Measurements from ENCODE around the gene SRSF1. TPM values are rescaled to one million over a fixed set of nuclear protein-coding genes. Genes with fewer than 3 reads are reported as not detected.
A peak's percentile ranks its signal among the peaks of the same experiment; 100 is the strongest.

SRSF1 gene
- polyA plus RNA-seq, 2 of the 4 experiments (the other 2 are of a cell fraction): 364 to 490 TPM

- TF ChIP-seq BCL3 (IDR thresholded peaks at IDR 0.05): peak; percentile 67; the same call in 2 of the 3 replicates
- TF ChIP-seq MAZ (IDR thresholded peaks at IDR 0.05; ENCODE audit: borderline replicate concordance, low read depth, low read length): peak; percentile 54; the same call in 1 of the 2 replicates
- no peak for TF ChIP-seq JUNB (IDR thresholded peaks at IDR 0.05)
- no peak for TF ChIP-seq RCOR1 (IDR thresholded peaks at IDR 0.05; ENCODE audit: low read depth, low read length)
- TF ChIP-seq MYC (IDR thresholded peaks at IDR 0.05; ENCODE audit: borderline replicate concordance, low read length): peak; percentile 95
- TF ChIP-seq FOSL2 (IDR thresholded peaks at IDR 0.05): no peak
- peak; percentile 31 for TF ChIP-seq FOSL2 (CRISPR knock-in tag; IDR thresholded peaks at IDR 0.05)
- peak; percentile 66 for TF ChIP-seq CHD2 (IDR thresholded peaks at IDR 0.05; ENCODE audit: low read length, partially characterized antibody)
- TF ChIP-seq PHF8 (IDR thresholded peaks at IDR 0.05; ENCODE audit: borderline replicate concordance, low read depth): peak; percentile 97
- TF ChIP-seq ELK1 (IDR thresholded peaks at IDR 0.05; ENCODE audit: low read depth, low read length): no peak
- TF ChIP-seq, protein P1, sequence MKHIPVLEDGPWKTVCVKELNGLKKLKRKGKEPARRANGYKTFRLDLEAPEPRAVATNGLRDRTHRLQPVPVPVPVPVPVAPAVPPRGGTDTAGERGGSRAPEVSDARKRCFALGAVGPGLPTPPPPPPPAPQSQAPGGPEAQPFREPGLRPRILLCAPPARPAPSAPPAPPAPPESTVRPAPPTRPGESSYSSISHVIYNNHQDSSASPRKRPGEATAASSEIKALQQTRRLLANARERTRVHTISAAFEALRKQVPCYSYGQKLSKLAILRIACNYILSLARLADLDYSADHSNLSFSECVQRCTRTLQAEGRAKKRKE (CRISPR knock-in tag; IDR thresholded peaks at IDR 0.05; ENCODE audit: low read depth): peak; percentile 54
- TF ChIP-seq ZSCAN20 (CRISPR knock-in tag; IDR thresholded peaks at IDR 0.05): no peak
- TF ChIP-seq HEYL (CRISPR knock-in tag; IDR thresholded peaks at IDR 0.05): no peak
- TF ChIP-seq RNF2 (IDR thresholded peaks at IDR 0.05; ENCODE audit: borderline replicate concordance, low read depth): no peak
- no peak for TF ChIP-seq USF2 (IDR thresholded peaks at IDR 0.05)
- TF ChIP-seq HDAC2 (IDR thresholded peaks at IDR 0.05): no peak
- TF ChIP-seq HOXA7 (CRISPR knock-in tag; IDR thresholded peaks at IDR 0.05): no peak
- no peak; the same call in 1 of the 2 replicates for TF ChIP-seq EHF (CRISPR knock-in tag; IDR thresholded peaks at IDR 0.05)
- no peak for TF ChIP-seq ESRRA (IDR thresholded peaks at IDR 0.05; ENCODE audit: borderline replicate concordance, low read length)
- TF ChIP-seq CHD4 (IDR thresholded peaks at IDR 0.05; ENCODE audit: borderline replicate concordance): no peak
- TF ChIP-seq ZNF302 (CRISPR knock-in tag; IDR thresholded peaks at IDR 0.05): no peak
- TF ChIP-seq RFX5 (IDR thresholded peaks at IDR 0.05): no peak
- no peak for TF ChIP-seq ZFP36 (IDR thresholded peaks at IDR 0.05; ENCODE audit: borderline replicate concordance, partially characterized antibody)
- TF ChIP-seq RARB (CRISPR knock-in tag; IDR thresholded peaks at IDR 0.05): 0 out of 2 replicates have a peak, but pooled peaks have one; percentile 10
- TF ChIP-seq EP300 (IDR thresholded peaks at IDR 0.05): no peak
- TF ChIP-seq BHLHE40 (IDR thresholded peaks at IDR 0.05; ENCODE audit: low read depth, low read length): 0 out of 2 replicates have a peak, but pooled peaks have one; percentile 27
- no peak for TF ChIP-seq SREBF2 (IDR thresholded peaks at IDR 0.05)
- no peak for TF ChIP-seq RAD21 (conservative IDR thresholded peaks at IDR 0.05 in 1 of 2, IDR thresholded peaks at IDR 0.05 in 1 of 2)
Measured at GRCh38 chr17:58006924-58007780, at the start of gene SRSF1 (continued).
